ENCODE results near the gene PID1. TPM values are rescaled to one million over a fixed set of nuclear protein-coding genes. Genes with fewer than 3 reads are reported as not detected.

PID1 gene
- total RNA-seq, 1 donor from 2014 or later: 0.69 TPM

GRCh38 chr2:229223107-229223506 is 48.0 kb downstream of the PID1 start:
- TF ChIP-seq CTCF (conservative IDR thresholded peaks at IDR 0.05; ENCODE audit: low read depth, low read length): no peak
- no peak for DNase-seq (ENCODE audit: low read depth)
- H3K4me3 ChIP-seq (ENCODE audit: low read depth, low read length): no peak overlapping the region

- no peak for TF ChIP-seq CTCF (conservative IDR thresholded peaks at IDR 0.05; ENCODE audit: low read depth, low read length)
- H3K4me3 ChIP-seq (ENCODE audit: low read depth, low read length): no peak overlapping the region
- DNase-seq (ENCODE audit: low read depth): no peak
These were observed 49.4 kb downstream of the PID1 start for GRCh38 chr2:229221641-229222040.

- no peak for TF ChIP-seq CTCF (conservative IDR thresholded peaks at IDR 0.05; ENCODE audit: low read depth, low read length)
- H3K4me3 ChIP-seq (ENCODE audit: low read depth, low read length): no peak overlapping the region
- DNase-seq (ENCODE audit: low read depth): no peak
These were observed 50.8 kb downstream of the PID1 start for GRCh38 chr2:229220254-229220653.

GRCh38 chr2:229218329-229218921 is 52.7 kb downstream of the PID1 start:
- DNase-seq (ENCODE audit: low read depth): no peak
- H3K4me3 ChIP-seq (ENCODE audit: low read depth, low read length): no peak overlapping the region
- TF ChIP-seq CTCF (conservative IDR thresholded peaks at IDR 0.05; ENCODE audit: low read depth, low read length): no peak

- no peak overlapping the region for H3K4me3 ChIP-seq (ENCODE audit: low read depth, low read length)
- no peak for DNase-seq (ENCODE audit: low read depth)
- no peak for TF ChIP-seq CTCF (conservative IDR thresholded peaks at IDR 0.05; ENCODE audit: low read depth, low read length)
These were observed 58.8 kb downstream of the PID1 start for GRCh38 chr2:229212241-229212640.

GRCh38 chr2:229210641-229211040 is 60.4 kb downstream of the PID1 start:
- no peak for TF ChIP-seq CTCF (conservative IDR thresholded peaks at IDR 0.05; ENCODE audit: low read depth, low read length)
- no peak overlapping the region for H3K4me3 ChIP-seq (ENCODE audit: low read depth, low read length)
- no peak for DNase-seq (ENCODE audit: low read depth)

GRCh38 chr2:229206548-229206947 is 64.5 kb downstream of the PID1 start:
- DNase-seq (ENCODE audit: low read depth): no peak
- TF ChIP-seq CTCF (conservative IDR thresholded peaks at IDR 0.05; ENCODE audit: low read depth, low read length): no peak
- H3K4me3 ChIP-seq (ENCODE audit: low read depth, low read length): no peak overlapping the region
